Measurements from ENCODE around the gene CDKN1C.

CDKN1C gene

GRCh38 chr11:2916892-2917645, 31.5 kb upstream of the CDKN1C start:
- Histone ChIP-seq H4K20me1 (ENCODE audit: insufficient read depth, low read length) (no peaks in the 10 kb centered on the region), H3K36me3 (replicated peaks; ENCODE audit: insufficient read depth, low read length) (no peaks in the 10 kb centered on the region), H3K4me3 (ENCODE audit: low read length) (no peak overlapping the region), H3K79me2 (ENCODE audit: low read length) (no peaks in the 10 kb centered on the region), H3K4me1 (ENCODE audit: low read length) (no peaks in the 10 kb centered on the region; the same call in 1 of the 2 replicates), H3K27ac (ENCODE audit: low read length) (no peak overlapping the region), H3K9ac (ENCODE audit: low read length) (no peak overlapping the region), H3K27me3 (replicated peaks; ENCODE audit: insufficient read depth, low read length) (peaks cover 8% of the 10 kb centered on the region), H2AFZ (ENCODE audit: low read length) (no peak overlapping the region), H3F3A (ENCODE audit: insufficient read depth, low read length) (no peaks in the 10 kb centered on the region), H3K9me2 (replicated peaks; ENCODE audit: insufficient read depth, low read length) (no peaks in the 10 kb centered on the region), H3K4me2 (ENCODE audit: low read depth, low read length) (no peak overlapping the region), H3K9me3 (replicated peaks; ENCODE audit: insufficient read depth, low read length) (no peaks in the 10 kb centered on the region)
- TF ChIP-seq EZH2 (optimal IDR thresholded peaks at IDR 0.05; ENCODE audit: low read depth, low read length): no peak
- no peak for TF ChIP-seq EZH2phosphoT487 (IDR thresholded peaks at IDR 0.05; ENCODE audit: low read length)
- TF ChIP-seq CTCF (IDR thresholded peaks at IDR 0.05; ENCODE audit: low read length): no peak
- DNase-seq: no peak

GRCh38 chr11:2916114-2916891, 30.7 kb upstream of the CDKN1C start:
- Histone ChIP-seq H3K4me3 (ENCODE audit: low read length) (no peak overlapping the region), H3K27ac (ENCODE audit: low read length) (no peak overlapping the region), H3F3A (ENCODE audit: insufficient read depth, low read length) (no peaks in the 10 kb centered on the region), H4K20me1 (ENCODE audit: insufficient read depth, low read length) (no peaks in the 10 kb centered on the region), H3K4me1 (ENCODE audit: low read length) (no peaks in the 10 kb centered on the region; the same call in 1 of the 2 replicates), H2AFZ (ENCODE audit: low read length) (no peak overlapping the region), H3K79me2 (ENCODE audit: low read length) (no peaks in the 10 kb centered on the region), H3K27me3 (replicated peaks; ENCODE audit: insufficient read depth, low read length) (peaks cover 8% of the 10 kb centered on the region), H3K36me3 (replicated peaks; ENCODE audit: insufficient read depth, low read length) (no peaks in the 10 kb centered on the region), H3K9me2 (replicated peaks; ENCODE audit: insufficient read depth, low read length) (no peaks in the 10 kb centered on the region), H3K9me3 (replicated peaks; ENCODE audit: insufficient read depth, low read length) (no peaks in the 10 kb centered on the region), H3K9ac (ENCODE audit: low read length) (no peak overlapping the region), H3K4me2 (ENCODE audit: low read depth, low read length) (no peak overlapping the region)
- no peak for DNase-seq
- no peak for TF ChIP-seq CTCF (IDR thresholded peaks at IDR 0.05; ENCODE audit: low read length)
- no peak for TF ChIP-seq EZH2phosphoT487 (IDR thresholded peaks at IDR 0.05; ENCODE audit: low read length)
- no peak for TF ChIP-seq EZH2 (optimal IDR thresholded peaks at IDR 0.05; ENCODE audit: low read depth, low read length)

- peaks cover 8% of the 10 kb centered on the region for H3K27me3 ChIP-seq (replicated peaks; ENCODE audit: insufficient read depth, low read length)
- no peak for DNase-seq
- H3F3A ChIP-seq (ENCODE audit: insufficient read depth, low read length): no peaks in the 10 kb centered on the region
- H2AFZ ChIP-seq (ENCODE audit: low read length): no peak overlapping the region
- H3K9me3 ChIP-seq (replicated peaks; ENCODE audit: insufficient read depth, low read length): no peaks in the 10 kb centered on the region
- no peaks in the 10 kb centered on the region for H3K36me3 ChIP-seq (replicated peaks; ENCODE audit: insufficient read depth, low read length)
- no peaks in the 10 kb centered on the region; the same call in 1 of the 2 replicates for H3K4me1 ChIP-seq (ENCODE audit: low read length)
- no peak overlapping the region for H3K4me2 ChIP-seq (ENCODE audit: low read depth, low read length)
- H4K20me1 ChIP-seq (ENCODE audit: insufficient read depth, low read length): no peaks in the 10 kb centered on the region
- no peaks in the 10 kb centered on the region for H3K79me2 ChIP-seq (ENCODE audit: low read length)
- H3K9ac ChIP-seq (ENCODE audit: low read length): no peak overlapping the region
- no peaks in the 10 kb centered on the region for H3K9me2 ChIP-seq (replicated peaks; ENCODE audit: insufficient read depth, low read length)
- H3K27ac ChIP-seq (ENCODE audit: low read length): no peak overlapping the region
- H3K4me3 ChIP-seq (ENCODE audit: low read length): no peak overlapping the region
- no peak for TF ChIP-seq EZH2 (optimal IDR thresholded peaks at IDR 0.05; ENCODE audit: low read depth, low read length)
- TF ChIP-seq EZH2phosphoT487 (IDR thresholded peaks at IDR 0.05; ENCODE audit: low read length): no peak
- no peak for TF ChIP-seq CTCF (IDR thresholded peaks at IDR 0.05; ENCODE audit: low read length)
Observed at GRCh38 chr11:2915473-2915872, 29.9 kb upstream of the CDKN1C start.

Measured in MM.1S (cell line).